B cell (primary cell): ENCODE data around the gene MIAT. TPM values are rescaled to one million over a fixed set of nuclear protein-coding genes. Genes with fewer than 3 reads are reported as not detected.

ENCODE experiments used
- ATAC-seq: fragments of 200-7000 bp; cut with Tn5 transposase; one replicate; pipeline ENCODE4 v1.10.0; 2021; ENCODE audit warnings: low read depth, mild to moderate bottlenecking, moderate number of reproducible peaks, moderate library complexity
- CTCF ChIA-PET: fragments of 350-600 bp; sonication (Branson Sonifier 250); formaldehyde crosslinking; loops from one replicate; lab custom pipeline; 2021; ENCODE audit warnings: antibody characterized with exemption, inconsistent platforms; lab: Charles Lee
- POLR2A ChIA-PET: fragments of 350-600 bp; sonication (Branson Sonifier 250); formaldehyde crosslinking; loops from one replicate; lab custom pipeline; 2021; ENCODE audit warnings: antibody characterized with exemption; lab: Charles Lee
- DNase-seq: peaks from one replicate; pipeline ENCODE4 v3.0.0; 2013
- H2AFZ ChIP-seq: 2 replicates; pipeline ENCODE4 v1.6.1; 2012; ENCODE audit warnings: mild to moderate bottlenecking, low read depth, low read length; ENCODE audit not compliant: insufficient read depth, poor library complexity, severe bottlenecking
- H3K27ac ChIP-seq, 2 donors: 1 replicate in 1 of 2; 2 replicates in 1 of 2; pipeline ENCODE4 v1.5.1; 2012 to 2013; ENCODE audit warnings: low read length in 2 of 2, mild to moderate bottlenecking in 2 of 2, moderate library complexity in 1 of 2
- H3K27me3 ChIP-seq, 4 experiments: fragments of 200-600 bp in 1 of 4; sonication (generic) in 1 of 4; replicated peaks in 1 of 4; 1 replicate in 2 of 4; 2 replicates in 2 of 4; pipeline versions ENCODE4 v1.6.1 to v1.7.0; 2013 to 2016; ENCODE audit warnings: low read length in 3 of 4, mild to moderate bottlenecking in 2 of 4, mixed read lengths in 1 of 4, moderate library complexity in 1 of 4; ENCODE audit not compliant: insufficient read depth in 4 of 4, control insufficient read depth in 3 of 4; ENCODE audit errors: control extremely low read depth in 1 of 4
- H3K36me3 ChIP-seq, 2 experiments: replicated peaks in 1 of 2; 1 replicate in 1 of 2; 2 replicates in 1 of 2; pipeline versions ENCODE4 v1.6.1 to v1.7.1; 2013; ENCODE audit warnings: low read length in 1 of 2; ENCODE audit not compliant: insufficient read depth in 2 of 2, control insufficient read depth in 1 of 2; ENCODE audit errors: control extremely low read depth in 1 of 2, extremely low read depth in 1 of 2
- H3K4me1 ChIP-seq, 2 donors: fragments of 200-600 bp in 1 of 2; sonication (generic) in 1 of 2; 1 replicate in 1 of 2; 2 replicates in 1 of 2; pipeline versions ENCODE4 v1.5.1 to v1.6.1; 2013 to 2017; ENCODE audit warnings: low read length in 2 of 2; ENCODE audit not compliant: control insufficient read depth in 2 of 2, insufficient read depth in 2 of 2
- H3K4me2 ChIP-seq: replicated peaks from 2 replicates; pipeline ENCODE3; 2012; ENCODE audit warnings: mild to moderate bottlenecking, low read depth, low read length; ENCODE audit not compliant: poor library complexity, severe bottlenecking
- H3K4me3 ChIP-seq, 5 experiments: fragments of 200-600 bp in 1 of 5; sonication (generic) in 1 of 5; 1 replicate in 3 of 5; 2 replicates in 2 of 5; pipeline versions ENCODE4 v1.5.1 to v1.7.0; 2011 to 2016; ENCODE audit warnings: low read length in 4 of 5, mild to moderate bottlenecking in 4 of 5, low read depth in 2 of 5, control low read depth in 1 of 5, moderate library complexity in 1 of 5; ENCODE audit not compliant: insufficient read depth in 1 of 5; ENCODE audit errors: control extremely low read depth in 1 of 5, extremely low read depth in 1 of 5
- H3K79me2 ChIP-seq: fragments of 200-600 bp; sonication (generic); one replicate; pipeline ENCODE4 v1.6.0; 2016; ENCODE audit warnings: low read length; ENCODE audit not compliant: control insufficient read depth, insufficient read depth
- H3K9ac ChIP-seq: fragments of 200-600 bp; sonication (generic); 2 replicates; pipeline ENCODE4 v1.6.1; 2017; ENCODE audit warnings: mild to moderate bottlenecking, low read length, moderate library complexity
- H3K9me3 ChIP-seq, 3 donors: one replicate each; pipeline versions ENCODE4 v1.6.1 to v1.7.1; 2013; ENCODE audit warnings: low read length in 2 of 3; ENCODE audit not compliant: control insufficient read depth in 2 of 3, insufficient read depth in 1 of 3; ENCODE audit errors: control extremely low read depth in 1 of 3
- H4K20me1 ChIP-seq: 2 replicates; pipeline ENCODE4 v1.6.0; 2012; ENCODE audit warnings: mild to moderate bottlenecking, low read length; ENCODE audit not compliant: insufficient read depth, control insufficient read depth, poor library complexity, severe bottlenecking
- H3K27ac Mint-ChIP-seq: one replicate; pipeline ENCODE4 v1.8.0; 2021; ENCODE audit warnings: mixed read lengths
- H3K27me3 Mint-ChIP-seq: one replicate; pipeline ENCODE4 v1.8.0; 2021; ENCODE audit warnings: mixed read lengths
- H3K4me1 Mint-ChIP-seq: one replicate; pipeline ENCODE4 v1.8.0; 2021; ENCODE audit warnings: mixed read lengths
- H3K4me3 Mint-ChIP-seq: one replicate; pipeline ENCODE4 v1.8.0; 2021; ENCODE audit warnings: mixed read lengths
- H3K9me3 Mint-ChIP-seq: one replicate; pipeline ENCODE4 v1.8.0; 2022; ENCODE audit warnings: mixed read lengths; ENCODE audit not compliant: insufficient read depth
- CTCF ChIP-seq: fragments of 200-600 bp; IDR thresholded peaks from one replicate; pipeline ENCODE4 v1.8.0; 2022; ENCODE audit warnings: antibody characterized with exemption, mild to moderate bottlenecking
- EZH2 ChIP-seq: IDR thresholded peaks from 2 replicates; pipeline ENCODE4 v1.6.1; 2012; ENCODE audit warnings: borderline replicate concordance, low read depth, mild to moderate bottlenecking, moderate library complexity, low read length; ENCODE audit not compliant: insufficient read depth, poor library complexity, severe bottlenecking
- WGBS: methylation state at CpG from one replicate; pipeline ENCODE4 v1.1.5; 2013; ENCODE audit warnings: missing lambda C conversion rate; ENCODE audit not compliant: insufficient coverage; 5-methylcytosine and 5-hydroxymethylcytosine counted together
- intact Hi-C: fragments of 100-400 bp; cut with micrococcal nuclease; formaldehyde crosslinking; loops from one replicate; pipeline ENCODE4 v1.10.0; 2022
- polyA plus RNA-seq: library from polyadenylated mRNA; depleted of rRNA; stranded (reverse); fragments of >200 nt; gene quantifications from 2 replicates; pipeline ENCODE4 v1.2.3, GENCODE V29; 2012
- total RNA-seq, 2 donors: library from RNA; stranded (reverse); fragments of 120-200 nt in 1 of 2; gene quantifications; 1 replicate in 1 of 2; 2 replicates in 1 of 2; pipeline versions ENCODE4 v1.2.3 to v1.2.4, GENCODE V29; 2013 to 2022

The MIAT gene
- total and polyA plus RNA-seq, 2 donors (not counting 1 experiment from before 2014, with no cell fraction given), result 14.8 to 18.4 TPM

- POLR2A ChIA-PET, result no interaction called here
Measured at GRCh38 chr22:26624803-26625202, 32.6 kb upstream of the MIAT start.

More at GRCh38 chr22:26624803-26625202, 32.6 kb upstream of the MIAT start:
- Histone ChIP-seq H3K36me3 (no peaks in the 10 kb centered on the region), H3K9ac (no peak overlapping the region), H3K79me2 (no peaks in the 10 kb centered on the region), H2AFZ (no peak overlapping the region), H3K4me2 (no peak overlapping the region), H3K4me3 (no peak overlapping the region), H3K27ac (no peak overlapping the region), H3K4me1 (no peaks in the 10 kb centered on the region), H3K27me3 (peaks cover 0 to 4% (median 0%) of the 10 kb centered on the region in 4 experiments), H3K9me3 (no peaks in the 10 kb centered on the region), H4K20me1 (no peaks in the 10 kb centered on the region)
- H3K9me3 Mint-ChIP-seq, result no peaks in the 10 kb centered on the region
- TF ChIP-seq EZH2 (no peak), CTCF (no peak)
- CTCF ChIA-PET, result no interaction called here
- DNase-seq (no peak), ATAC-seq (no peak)
- no peak overlapping the region for H3K4me3 Mint-ChIP-seq
- no peaks in the 10 kb centered on the region for H3K27me3 Mint-ChIP-seq
- no peaks in the 10 kb centered on the region for H3K4me1 Mint-ChIP-seq
- WGBS, result 92% methylated on average over 12 of the region's 12 CpGs
- intact Hi-C loops, result no loop called here
- no peak overlapping the region for H3K27ac Mint-ChIP-seq
